Measurements from ENCODE around the gene LENG8. TPM values are rescaled to one million over a fixed set of nuclear protein-coding genes. Genes with fewer than 3 reads are reported as not detected.
"Not testable (repeated sequence)": the region's sequence is repeated elsewhere in the genome, so short reads cannot be mapped to it uniquely, and the experiment has no call there.

Gene LENG8
- total RNA-seq, 1 donor from 2014 or later: 193 TPM

GRCh38 chr19:54502518-54503048 lies 53.6 kb downstream of the LENG8 start, which contains the start of gene LAIR2:
Gene LAIR2 (plus strand): TSS chr19:54502831. CDS start chr19:54502919, 88 bp downstream.
- no peak for FAIRE-seq
- Mint-ChIP-seq H3K27me3 (ENCODE audit: low read depth, unreplicated experiment) (peaks cover 1% of the 10 kb centered on the region), H3K36me3 (ENCODE audit: low read depth, unreplicated experiment) (no peaks in the 10 kb centered on the region)

GRCh38 chr19:54505542-54505941 lies 56.5 kb downstream of the LENG8 start:
- H3K36me3 ChIP-seq (ENCODE audit: insufficient read depth, low read length); H4K20me1 ChIP-seq (ENCODE audit: insufficient read depth, low read length); H3K4me1 Mint-ChIP-seq (ENCODE audit: low read depth, unreplicated experiment); H3K9me3 ChIP-seq (ENCODE audit: insufficient read depth, low read depth, low read length); H3K79me2 ChIP-seq (ENCODE audit: insufficient read depth, low read length); H2AFZ ChIP-seq (ENCODE audit: low read depth, low read length); H3K4me3 ChIP-seq (ENCODE audit: insufficient read depth, low read depth, low read length); H3K27me3 ChIP-seq (ENCODE audit: insufficient read depth, low read length); H3K27me3 Mint-ChIP-seq (ENCODE audit: low read depth, unreplicated experiment); H3K4me1 ChIP-seq (ENCODE audit: insufficient read depth, low read length); H3K9ac ChIP-seq (ENCODE audit: low read length); H3K4me3 Mint-ChIP-seq (ENCODE audit: unreplicated experiment); H3K36me3 Mint-ChIP-seq (ENCODE audit: low read depth, unreplicated experiment); H3K9me3 Mint-ChIP-seq (ENCODE audit: unreplicated experiment); DNase-seq (ENCODE audit: low read depth); H3K27ac Mint-ChIP-seq (ENCODE audit: unreplicated experiment); H3K4me2 ChIP-seq (ENCODE audit: low read length); FAIRE-seq; H3K27ac ChIP-seq (ENCODE audit: low read depth, low read length): not testable (repeated sequence)

More at GRCh38 chr19:54502518-54503048, 53.6 kb downstream of the LENG8 start, which contains the start of gene LAIR2:
- Histone ChIP-seq H3K9me3 (ENCODE audit: insufficient read depth, low read depth, low read length) (no peaks in the 10 kb centered on the region), H4K20me1 (ENCODE audit: insufficient read depth, low read length) (no peaks in the 10 kb centered on the region), H3K4me3 (ENCODE audit: insufficient read depth, low read depth, low read length) (no peak within 1 kb of the TSS), H3K9ac (ENCODE audit: low read length) (no peak within 1 kb of the TSS), H3K27ac (ENCODE audit: low read depth, low read length) (no peak within 1 kb of the TSS), H3K36me3 (ENCODE audit: insufficient read depth, low read length) (no peaks in the 10 kb centered on the region), H3K79me2 (ENCODE audit: insufficient read depth, low read length) (no peaks in the 10 kb centered on the region), H3K27me3 (ENCODE audit: insufficient read depth, low read length) (no peaks in the 10 kb centered on the region), H3K4me1 (ENCODE audit: insufficient read depth, low read length) (no peaks in the 10 kb centered on the region), H3K4me2 (ENCODE audit: low read length) (no peak within 1 kb of the TSS), H2AFZ (ENCODE audit: low read depth, low read length) (no peak within 1 kb of the TSS)
- H3K27ac Mint-ChIP-seq (ENCODE audit: unreplicated experiment): no peak within 1 kb of the TSS
- no peak within 1 kb of the TSS for H3K4me3 Mint-ChIP-seq (ENCODE audit: unreplicated experiment)
- H3K4me1 Mint-ChIP-seq (ENCODE audit: low read depth, unreplicated experiment): no peaks in the 10 kb centered on the region
- H3K9me3 Mint-ChIP-seq (ENCODE audit: unreplicated experiment): peaks cover 11% of the 10 kb centered on the region
- no peak for TF ChIP-seq EZH2 (IDR thresholded peaks at IDR 0.05; ENCODE audit: insufficient read depth, low read length)
- TF ChIP-seq CTCF (IDR thresholded peaks at IDR 0.05; ENCODE audit: insufficient read depth, low read depth, low read length): no peak
- no peak for DNase-seq (ENCODE audit: low read depth)

GRCh38 chr19:54506079-54506478 lies 57.1 kb downstream of the LENG8 start:
- TF ChIP-seq CTCF (IDR thresholded peaks at IDR 0.05; ENCODE audit: insufficient read depth, low read depth, low read length) (no peak), EZH2 (IDR thresholded peaks at IDR 0.05; ENCODE audit: insufficient read depth, low read length) (no peak)
- no peaks in the 10 kb centered on the region for H3K9me3 ChIP-seq (ENCODE audit: insufficient read depth, low read depth, low read length)
- H3K27me3 ChIP-seq (ENCODE audit: insufficient read depth, low read length): no peaks in the 10 kb centered on the region
- no peaks in the 10 kb centered on the region for H4K20me1 ChIP-seq (ENCODE audit: insufficient read depth, low read length)
- H3K4me3 Mint-ChIP-seq (ENCODE audit: unreplicated experiment): no peak overlapping the region
- no peak overlapping the region for H3K27ac ChIP-seq (ENCODE audit: low read depth, low read length)
- no peak for FAIRE-seq
- H3K9me3 Mint-ChIP-seq (ENCODE audit: unreplicated experiment): peaks cover 9% of the 10 kb centered on the region
- no peak overlapping the region for H3K4me2 ChIP-seq (ENCODE audit: low read length)
- no peaks in the 10 kb centered on the region for H3K4me1 Mint-ChIP-seq (ENCODE audit: low read depth, unreplicated experiment)
- no peak overlapping the region for H3K27ac Mint-ChIP-seq (ENCODE audit: unreplicated experiment)
- H2AFZ ChIP-seq (ENCODE audit: low read depth, low read length): no peak overlapping the region
- no peak overlapping the region for H3K4me3 ChIP-seq (ENCODE audit: insufficient read depth, low read depth, low read length)
- DNase-seq (ENCODE audit: low read depth): no peak
- no peaks in the 10 kb centered on the region for H3K36me3 Mint-ChIP-seq (ENCODE audit: low read depth, unreplicated experiment)
- H3K36me3 ChIP-seq (ENCODE audit: insufficient read depth, low read length): no peaks in the 10 kb centered on the region
- H3K9ac ChIP-seq (ENCODE audit: low read length): no peak overlapping the region
- peaks cover 1% of the 10 kb centered on the region for H3K27me3 Mint-ChIP-seq (ENCODE audit: low read depth, unreplicated experiment)
- H3K4me1 ChIP-seq (ENCODE audit: insufficient read depth, low read length): no peaks in the 10 kb centered on the region
- H3K79me2 ChIP-seq (ENCODE audit: insufficient read depth, low read length): no peaks in the 10 kb centered on the region

GRCh38 chr19:54507038-54507717 lies 58.2 kb downstream of the LENG8 start:
- H3K9me3 Mint-ChIP-seq (ENCODE audit: unreplicated experiment): peaks cover 12% of the 10 kb centered on the region

More at GRCh38 chr19:54507038-54507717, 58.2 kb downstream of the LENG8 start:
- not testable (repeated sequence) for H3K4me3 Mint-ChIP-seq (ENCODE audit: unreplicated experiment); FAIRE-seq; H3K4me3 ChIP-seq (ENCODE audit: insufficient read depth, low read depth, low read length); DNase-seq (ENCODE audit: low read depth); H3K9ac ChIP-seq (ENCODE audit: low read length); H2AFZ ChIP-seq (ENCODE audit: low read depth, low read length); H4K20me1 ChIP-seq (ENCODE audit: insufficient read depth, low read length); H3K9me3 ChIP-seq (ENCODE audit: insufficient read depth, low read depth, low read length); H3K27me3 Mint-ChIP-seq (ENCODE audit: low read depth, unreplicated experiment); H3K27ac ChIP-seq (ENCODE audit: low read depth, low read length); H3K27me3 ChIP-seq (ENCODE audit: insufficient read depth, low read length); H3K36me3 ChIP-seq (ENCODE audit: insufficient read depth, low read length); H3K79me2 ChIP-seq (ENCODE audit: insufficient read depth, low read length); H3K36me3 Mint-ChIP-seq (ENCODE audit: low read depth, unreplicated experiment); H3K4me1 Mint-ChIP-seq (ENCODE audit: low read depth, unreplicated experiment); H3K4me1 ChIP-seq (ENCODE audit: insufficient read depth, low read length); H3K4me2 ChIP-seq (ENCODE audit: low read length); H3K27ac Mint-ChIP-seq (ENCODE audit: unreplicated experiment)

Data from astrocyte (in vitro differentiated cells and primary cell).